Stimulated activated CD4-positive, alpha-beta T cell treated with anti-CD3 and anti-CD28 coated beads, Interleukin-1b, Interleukin-23, amount 100 ng/mL, for 1 hour (primary cell): ENCODE results near the gene PANK3.
"Not testable (repeated sequence)": the region's sequence is repeated elsewhere in the genome, so short reads cannot be mapped to it uniquely, and the experiment has no call there.

ENCODE experiments used
- DNase-seq, 2 donors: peaks; one replicate each; pipeline ENCODE4 v3.0.0-alpha.2; 2020; ENCODE audit warnings: low read depth in 2 of 2

PANK3 gene

GRCh38 chr5:168552146-168552545 lies 27.0 kb downstream of the PANK3 start:
- no peak for DNase-seq

DNA sequence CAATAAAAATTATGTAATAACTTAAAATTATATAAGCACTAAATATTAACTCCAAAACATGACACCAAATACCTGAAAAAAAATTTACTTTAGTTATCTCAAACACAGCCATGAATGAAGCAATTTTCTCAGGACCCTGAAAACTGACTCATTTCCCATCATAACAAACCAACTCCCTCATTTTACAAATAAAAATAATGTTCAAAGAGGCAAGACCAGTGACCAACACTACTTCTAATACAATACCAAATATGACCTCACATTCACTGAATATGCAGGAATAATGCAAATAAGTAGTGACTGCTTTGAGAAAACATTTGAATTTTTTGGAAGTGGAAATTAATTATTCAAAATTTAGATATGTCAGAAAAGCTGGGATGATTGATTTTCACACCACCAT lies 28.5 kb downstream of the PANK3 start:
- no peak for DNase-seq

DNA sequence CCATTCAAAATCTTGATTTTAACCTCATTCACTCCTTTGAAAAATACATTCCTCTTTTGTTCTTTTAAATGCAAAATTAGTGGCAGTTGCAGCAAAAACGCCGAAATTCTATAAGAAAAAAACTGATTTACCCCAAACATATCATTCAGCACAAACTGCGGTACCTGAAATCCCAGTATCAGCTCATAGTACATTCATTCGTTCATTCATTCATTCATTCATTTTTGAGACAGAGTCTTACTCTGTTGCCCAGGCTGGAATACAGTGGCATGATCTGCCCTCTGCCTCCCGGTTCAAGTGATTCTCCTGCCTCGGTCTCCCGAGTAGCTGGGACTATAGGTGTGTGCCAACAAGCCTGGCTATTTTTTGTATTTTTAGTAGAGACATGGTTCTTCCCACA lies 29.6 kb downstream of the PANK3 start:
- DNase-seq = no peak

GRCh38 chr5:168537176-168537575 lies 42.0 kb downstream of the PANK3 start:
- no peak for DNase-seq

DNA sequence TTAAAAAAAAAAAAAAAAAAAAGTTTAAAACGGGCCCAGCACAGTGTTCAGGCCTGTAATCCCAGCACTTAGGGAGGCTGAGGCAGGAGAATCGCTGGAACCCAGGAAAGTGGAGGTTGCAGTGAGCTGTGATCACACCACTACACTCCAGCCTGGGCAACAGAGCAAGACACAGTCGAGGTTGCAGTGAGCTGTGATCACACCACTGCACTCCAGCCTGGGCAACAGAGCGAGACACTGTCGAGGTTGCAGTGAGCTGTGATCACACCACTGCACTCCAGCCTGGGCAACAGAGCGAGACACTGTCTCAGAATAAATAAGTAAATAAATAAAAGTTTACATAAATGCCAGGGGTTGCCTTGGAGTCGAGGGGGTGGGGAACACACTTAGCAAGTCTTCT lies 44.8 kb downstream of the PANK3 start:
- DNase-seq = not testable (repeated sequence)

- no peak for DNase-seq
Observed at GRCh38 chr5:168531987-168532864, 46.9 kb downstream of the PANK3 start.

DNA sequence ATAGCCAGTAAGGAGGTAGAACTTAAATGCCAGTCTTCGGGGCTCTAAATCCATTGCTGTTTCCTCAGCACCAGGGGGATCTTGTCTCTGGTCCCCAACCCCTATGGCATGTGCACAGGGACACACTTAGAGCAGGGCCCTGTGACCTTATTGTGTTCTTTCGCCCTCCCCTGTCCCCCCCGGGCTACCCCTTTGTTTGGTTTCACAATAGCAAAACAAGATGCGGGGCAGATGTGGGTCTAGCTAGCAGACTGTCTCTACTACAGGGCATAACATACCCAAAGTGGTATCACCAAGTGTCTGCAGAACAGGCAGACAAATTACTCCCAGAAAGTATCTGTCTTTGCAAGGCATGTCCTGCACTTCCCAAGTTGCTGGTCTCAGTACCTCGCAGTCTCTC lies 48.0 kb downstream of the PANK3 start:
- DNase-seq = no peak

- DNase-seq = no peak
Observed at GRCh38 chr5:168530621-168531150, 48.5 kb downstream of the PANK3 start.

DNA sequence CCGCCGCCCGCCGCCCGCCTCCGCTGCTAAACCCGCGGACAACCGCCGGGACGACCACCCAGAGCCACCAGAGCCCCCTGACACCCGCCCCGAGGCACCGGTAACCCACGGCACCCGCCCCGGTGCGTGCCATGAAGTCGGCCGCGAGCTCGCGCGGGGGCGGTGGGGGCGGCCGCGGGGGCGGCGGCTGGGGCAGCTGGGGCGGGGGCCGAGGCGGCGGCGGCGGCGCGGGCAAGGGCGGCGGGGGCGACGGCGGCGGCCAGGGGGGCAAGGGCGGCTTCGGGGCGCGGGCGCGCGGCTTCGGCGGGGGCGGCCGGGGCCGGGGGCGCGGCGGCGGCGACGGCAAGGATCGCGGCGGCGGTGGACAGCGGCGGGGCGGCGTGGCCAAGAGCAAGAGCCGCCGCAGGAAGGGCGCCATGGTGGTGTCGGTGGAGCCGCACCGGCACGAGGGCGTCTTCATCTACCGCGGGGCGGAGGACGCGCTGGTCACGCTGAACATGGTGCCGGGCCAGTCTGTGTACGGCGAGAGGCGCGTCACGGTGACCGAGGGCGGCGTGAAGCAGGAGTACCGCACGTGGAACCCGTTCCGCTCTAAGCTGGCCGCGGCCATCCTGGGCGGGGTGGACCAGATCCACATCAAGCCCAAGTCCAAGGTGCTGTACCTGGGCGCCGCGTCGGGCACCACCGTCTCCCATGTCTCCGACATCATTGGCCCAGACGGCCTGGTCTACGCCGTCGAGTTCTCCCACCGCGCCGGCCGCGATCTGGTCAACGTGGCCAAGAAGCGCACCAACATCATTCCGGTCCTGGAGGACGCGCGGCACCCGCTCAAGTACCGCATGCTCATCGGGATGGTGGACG lies 49.6 kb downstream of the PANK3 start:
- no peak for DNase-seq

- DNase-seq = peak in 1 of 2 donors; percentile 2
Observed at GRCh38 chr5:168528521-168529373, 50.4 kb downstream of the PANK3 start, which contains the start of gene FBLL1. Gene FBLL1, plus strand, starts transcription at chr5:168529305. Its CDS starts 200 bp downstream, at chr5:168529505.

DNA sequence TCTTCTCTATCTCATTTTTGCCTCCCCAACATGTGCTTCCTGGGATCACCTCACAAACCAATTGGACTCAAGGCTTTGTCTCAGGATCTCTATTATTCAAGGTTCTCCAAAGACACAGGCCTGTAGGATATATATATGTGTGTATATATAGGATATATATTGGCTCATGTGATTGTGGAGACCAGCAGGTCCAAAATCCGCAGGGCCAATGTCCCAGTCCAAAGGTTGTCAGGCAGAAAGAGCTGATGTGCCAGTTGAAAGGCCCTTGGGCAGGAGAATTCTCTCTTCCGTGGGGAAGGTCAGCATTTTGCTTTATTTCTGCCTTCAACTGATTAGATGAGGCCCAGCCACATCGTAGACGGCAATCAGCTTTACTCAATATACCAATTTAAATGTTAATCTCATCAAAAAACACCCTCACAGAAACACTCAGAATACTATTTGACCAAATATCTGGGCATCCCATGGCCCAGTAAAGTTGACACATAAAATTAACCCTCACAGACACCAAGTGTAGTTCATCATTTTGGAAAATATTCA lies 51.3 kb downstream of the PANK3 start:
- DNase-seq = no peak

DNA sequence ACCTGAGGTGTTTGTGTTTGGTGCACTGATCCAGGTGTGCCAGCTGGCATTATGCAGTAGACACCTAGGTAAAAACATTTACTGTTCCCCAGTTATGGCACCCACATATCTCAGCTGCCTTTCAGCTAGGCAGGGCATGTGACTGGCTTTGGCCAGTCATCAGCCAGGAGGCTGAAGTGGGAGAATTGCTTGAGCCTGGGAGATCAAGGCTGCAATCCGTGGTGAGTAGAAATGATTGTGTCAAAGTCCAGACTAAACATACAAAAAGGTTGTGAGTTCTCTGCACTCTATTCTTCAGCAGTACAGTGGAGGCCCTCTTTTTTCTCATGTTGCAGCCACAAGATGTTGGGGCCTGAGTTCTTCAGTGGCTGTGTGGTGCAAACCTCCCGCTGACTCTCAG lies 53.3 kb downstream of the PANK3 start:
- no peak for DNase-seq

DNA sequence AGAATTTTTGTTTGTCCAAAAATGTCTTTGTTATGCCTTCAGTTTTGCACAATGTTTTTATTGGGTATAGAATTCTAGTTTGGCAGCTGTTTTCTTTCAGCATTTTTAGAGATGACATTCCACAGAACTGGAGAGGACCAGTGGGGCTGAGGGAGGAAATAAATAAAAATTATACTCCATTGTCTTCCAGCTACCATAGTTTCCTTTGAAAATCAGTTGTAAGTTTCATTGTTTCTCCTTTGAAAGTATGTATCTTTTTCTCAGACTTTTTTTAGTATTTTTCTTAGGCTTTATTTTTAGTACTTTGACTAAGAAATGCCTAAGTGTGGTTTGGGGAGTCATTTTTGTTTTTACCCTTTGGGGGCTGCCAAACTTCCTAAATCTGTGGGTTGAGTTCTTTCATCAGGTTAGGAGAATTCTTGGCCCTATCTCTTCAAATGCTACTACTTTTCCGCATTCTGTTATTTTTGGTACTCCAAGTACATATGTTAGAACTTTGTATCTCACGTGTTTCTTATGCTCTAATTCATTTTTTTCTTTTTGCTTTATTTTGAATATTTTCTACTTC lies 65.2 kb downstream of the PANK3 start:
- DNase-seq = no peak

DNA sequence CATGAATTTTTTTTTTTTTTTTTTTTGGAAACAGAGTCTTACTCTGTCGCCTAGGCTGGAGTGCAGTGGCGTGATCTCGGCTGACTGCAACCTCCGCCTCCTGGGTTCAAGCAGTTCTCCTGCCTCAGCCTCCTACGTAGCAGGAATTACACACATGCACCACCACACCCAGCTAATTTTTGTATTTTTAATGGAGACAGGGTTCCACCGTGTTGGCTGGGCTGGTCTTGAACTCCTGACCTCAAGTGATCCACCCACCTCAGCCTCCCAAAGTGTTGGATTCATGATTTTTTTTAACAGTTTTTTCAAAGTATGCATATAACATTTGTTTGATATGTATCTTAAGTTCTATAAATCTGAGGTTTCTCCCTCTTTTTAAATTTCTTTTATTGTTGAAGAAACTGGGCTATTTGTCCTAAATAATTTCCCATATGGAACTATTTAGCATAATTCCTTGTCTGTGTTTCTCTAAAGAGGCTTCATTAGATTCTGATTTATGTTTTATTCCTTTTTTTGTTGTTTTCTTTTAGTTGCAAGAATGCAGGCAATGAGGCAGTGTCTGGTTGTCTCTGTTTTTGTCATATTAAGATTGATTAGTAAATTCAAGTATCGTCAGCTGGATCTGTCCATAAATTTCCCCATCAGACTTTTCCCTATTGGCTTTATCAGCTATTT lies 76.5 kb downstream of the PANK3 start:
- no peak for DNase-seq
